GM23338 (cell line): ENCODE measurements around the gene PSMB7. TPM values are rescaled to one million over a fixed set of nuclear protein-coding genes. Genes with fewer than 3 reads are reported as not detected.

Experiments
- ATAC-seq: fragments of 200-7000 bp; cut with Tn5 transposase; 3 replicates; pipeline ENCODE4 v1.9.1; 2020
- DNase-seq: peaks from one replicate; pipeline ENCODE4 v3.0.0-alpha.2; 2015; ENCODE audit warnings: low spot score
- H2AFZ ChIP-seq: fragments of 200-600 bp; sonication (generic); 2 replicates; pipeline ENCODE4 v1.8.0; 2016; ENCODE audit warnings: antibody characterized with exemption, mild to moderate bottlenecking, moderate library complexity
- H3F3A ChIP-seq: fragments of 200-600 bp; sonication (generic); replicated peaks from 2 replicates; pipeline ENCODE4 v1.8.0; 2017; ENCODE audit warnings: antibody characterized with exemption, mixed run types, low read depth
- H3K27ac ChIP-seq: fragments of 200-600 bp; sonication (generic); 2 replicates; pipeline ENCODE4 v1.6.1; 2016; ENCODE audit warnings: low read depth
- H3K27me3 ChIP-seq: fragments of 200-600 bp; sonication (generic); 2 replicates; pipeline ENCODE4 v1.8.0; 2016; ENCODE audit warnings: mild to moderate bottlenecking, mixed run types, moderate library complexity; ENCODE audit not compliant: insufficient read depth
- H3K36me3 ChIP-seq: fragments of 200-600 bp; sonication (generic); 2 replicates; pipeline ENCODE4 v1.8.0; 2016; ENCODE audit warnings: mild to moderate bottlenecking; ENCODE audit not compliant: insufficient read depth
- H3K4me1 ChIP-seq: fragments of 200-600 bp; sonication (generic); 2 replicates; pipeline ENCODE4 v1.8.0; 2016; ENCODE audit warnings: mild to moderate bottlenecking, moderate library complexity; ENCODE audit not compliant: insufficient read depth
- H3K4me2 ChIP-seq: fragments of 200-600 bp; sonication (generic); 2 replicates; pipeline ENCODE4 v1.7.1; 2017; ENCODE audit warnings: mixed run types
- H3K4me3 ChIP-seq: fragments of 200-600 bp; sonication (generic); 2 replicates; pipeline ENCODE4 v1.6.1; 2016; ENCODE audit warnings: mixed run types
- H3K79me2 ChIP-seq: fragments of 200-600 bp; sonication (generic); replicated peaks from 2 replicates; pipeline ENCODE4 v1.8.0; 2017; ENCODE audit warnings: mild to moderate bottlenecking; ENCODE audit not compliant: insufficient read depth
- H3K9me2 ChIP-seq: fragments of 200-600 bp; sonication (generic); 2 replicates; pipeline ENCODE4 v1.8.0; 2017; ENCODE audit not compliant: insufficient read depth
- H4K20me1 ChIP-seq: fragments of 200-600 bp; sonication (generic); replicated peaks from 2 replicates; pipeline ENCODE4 v1.8.0; 2017; ENCODE audit warnings: mild to moderate bottlenecking; ENCODE audit not compliant: insufficient read depth
- H3K27ac Mint-ChIP-seq: 2 replicates; pipeline ENCODE4 v1.8.0; 2020; ENCODE audit warnings: inconsistent platforms, mild to moderate bottlenecking, moderate library complexity, mixed read lengths
- H3K27me3 Mint-ChIP-seq: 3 replicates; pipeline ENCODE4 v1.8.0; 2022; ENCODE audit warnings: low read depth, mild to moderate bottlenecking, moderate library complexity, mixed read lengths, inconsistent platforms; ENCODE audit not compliant: insufficient read depth, poor library complexity
- H3K36me3 Mint-ChIP-seq: 3 replicates; pipeline ENCODE4 v1.8.0; 2021; ENCODE audit warnings: low read depth, mild to moderate bottlenecking, inconsistent platforms, moderate library complexity, mixed read lengths
- H3K4me1 Mint-ChIP-seq: 3 replicates; pipeline ENCODE4 v1.8.0; 2020; ENCODE audit warnings: mild to moderate bottlenecking, inconsistent platforms, mixed read lengths
- H3K4me3 Mint-ChIP-seq: 3 replicates; pipeline ENCODE4 v1.8.0; 2021; ENCODE audit warnings: moderate library complexity, mild to moderate bottlenecking, inconsistent platforms, mixed read lengths
- H3K9me3 Mint-ChIP-seq: 3 replicates; pipeline ENCODE4 v1.8.0; 2020; ENCODE audit warnings: moderate library complexity, mild to moderate bottlenecking, inconsistent platforms, mixed read lengths
- EZH2phosphoT487 ChIP-seq: fragments of 200-600 bp; sonication (generic); IDR thresholded peaks from one replicate; pipeline ENCODE4 v1.8.1; 2018; ENCODE audit warnings: antibody characterized with exemption; ENCODE audit not compliant: unreplicated experiment
- NANOG ChIP-seq: IDR thresholded peaks from 2 replicates; pipeline ENCODE4 v1.6.1; 2016; ENCODE audit warnings: antibody characterized with exemption, borderline replicate concordance
- POLR2AphosphoS5 ChIP-seq: IDR thresholded peaks from 2 replicates; pipeline ENCODE4 v1.6.1; 2016; ENCODE audit warnings: antibody characterized with exemption, low read depth
- ZNF114 ChIP-seq: fragments of 250-450 bp; sonication (Bioruptor Pico); IDR thresholded peaks from 2 replicates; pipeline ENCODE4 v1.5.0; 2020; ENCODE audit warnings: mild to moderate bottlenecking, moderate library complexity
- polyA plus RNA-seq: library from polyadenylated mRNA; unstranded; fragments of >200 nt; fragmentation: Nextera tagmentation; extraction: Ambion mirVana; gene quantifications from 2 replicates; pipeline ENCODE4 v1.2.1, GENCODE V29; 2016
- total RNA-seq: library from RNA; depleted of rRNA; stranded (reverse); fragments of >200 nt; shearing (Covaris generic); gene quantifications from 2 replicates; pipeline ENCODE4 v1.2.3, GENCODE V29; 2014
- TF ChIP-seq, protein P1 (sequence below): IDR thresholded peaks from 2 replicates; pipeline ENCODE4 v1.6.1; 2016; ENCODE audit warnings: antibody characterized with exemption
- TF ChIP-seq, protein P2 (sequence below): IDR thresholded peaks from one replicate; pipeline ENCODE4 v1.6.1; 2018; ENCODE audit warnings: antibody characterized with exemption; ENCODE audit not compliant: unreplicated experiment
- TF ChIP-seq, protein P3 (sequence below): fragments of 250-450 bp; sonication (Bioruptor Pico); IDR thresholded peaks from 2 replicates; pipeline ENCODE4 v1.5.0; 2020; ENCODE audit warnings: mild to moderate bottlenecking, moderate library complexity

Gene PSMB7
- total and polyA plus RNA-seq, 2 experiments from 2014 or later, result 255 to 268 TPM

GRCh38 chr9:124448019-124448418 is 32.8 kb upstream of the PSMB7 start:
- Mint-ChIP-seq H3K27me3 (peaks cover 30% of the 10 kb centered on the region), H3K36me3 (no peaks in the 10 kb centered on the region), H3K4me3 (no peak overlapping the region), H3K4me1 (peaks cover 16% of the 10 kb centered on the region; the same call in 2 of the 3 replicates), H3K9me3 (no peaks in the 10 kb centered on the region; the same call in 1 of the 3 replicates), H3K27ac (no peak overlapping the region)
- no peaks in the 10 kb centered on the region for H3K79me2 ChIP-seq
- H3K27me3 ChIP-seq, result peaks cover 25% of the 10 kb centered on the region
- TF ChIP-seq POLR2AphosphoS5 (no peak), EZH2phosphoT487 (no peak), NANOG (no peak), ZNF114 (CRISPR knock-in tag) (no peak)
- TF ChIP-seq, protein P1, sequence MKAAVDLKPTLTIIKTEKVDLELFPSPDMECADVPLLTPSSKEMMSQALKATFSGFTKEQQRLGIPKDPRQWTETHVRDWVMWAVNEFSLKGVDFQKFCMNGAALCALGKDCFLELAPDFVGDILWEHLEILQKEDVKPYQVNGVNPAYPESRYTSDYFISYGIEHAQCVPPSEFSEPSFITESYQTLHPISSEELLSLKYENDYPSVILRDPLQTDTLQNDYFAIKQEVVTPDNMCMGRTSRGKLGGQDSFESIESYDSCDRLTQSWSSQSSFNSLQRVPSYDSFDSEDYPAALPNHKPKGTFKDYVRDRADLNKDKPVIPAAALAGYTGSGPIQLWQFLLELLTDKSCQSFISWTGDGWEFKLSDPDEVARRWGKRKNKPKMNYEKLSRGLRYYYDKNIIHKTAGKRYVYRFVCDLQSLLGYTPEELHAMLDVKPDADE, result no peak
- TF ChIP-seq, protein P2, sequence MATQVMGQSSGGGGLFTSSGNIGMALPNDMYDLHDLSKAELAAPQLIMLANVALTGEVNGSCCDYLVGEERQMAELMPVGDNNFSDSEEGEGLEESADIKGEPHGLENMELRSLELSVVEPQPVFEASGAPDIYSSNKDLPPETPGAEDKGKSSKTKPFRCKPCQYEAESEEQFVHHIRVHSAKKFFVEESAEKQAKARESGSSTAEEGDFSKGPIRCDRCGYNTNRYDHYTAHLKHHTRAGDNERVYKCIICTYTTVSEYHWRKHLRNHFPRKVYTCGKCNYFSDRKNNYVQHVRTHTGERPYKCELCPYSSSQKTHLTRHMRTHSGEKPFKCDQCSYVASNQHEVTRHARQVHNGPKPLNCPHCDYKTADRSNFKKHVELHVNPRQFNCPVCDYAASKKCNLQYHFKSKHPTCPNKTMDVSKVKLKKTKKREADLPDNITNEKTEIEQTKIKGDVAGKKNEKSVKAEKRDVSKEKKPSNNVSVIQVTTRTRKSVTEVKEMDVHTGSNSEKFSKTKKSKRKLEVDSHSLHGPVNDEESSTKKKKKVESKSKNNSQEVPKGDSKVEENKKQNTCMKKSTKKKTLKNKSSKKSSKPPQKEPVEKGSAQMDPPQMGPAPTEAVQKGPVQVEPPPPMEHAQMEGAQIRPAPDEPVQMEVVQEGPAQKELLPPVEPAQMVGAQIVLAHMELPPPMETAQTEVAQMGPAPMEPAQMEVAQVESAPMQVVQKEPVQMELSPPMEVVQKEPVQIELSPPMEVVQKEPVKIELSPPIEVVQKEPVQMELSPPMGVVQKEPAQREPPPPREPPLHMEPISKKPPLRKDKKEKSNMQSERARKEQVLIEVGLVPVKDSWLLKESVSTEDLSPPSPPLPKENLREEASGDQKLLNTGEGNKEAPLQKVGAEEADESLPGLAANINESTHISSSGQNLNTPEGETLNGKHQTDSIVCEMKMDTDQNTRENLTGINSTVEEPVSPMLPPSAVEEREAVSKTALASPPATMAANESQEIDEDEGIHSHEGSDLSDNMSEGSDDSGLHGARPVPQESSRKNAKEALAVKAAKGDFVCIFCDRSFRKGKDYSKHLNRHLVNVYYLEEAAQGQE, result no peak
- TF ChIP-seq, protein P3, sequence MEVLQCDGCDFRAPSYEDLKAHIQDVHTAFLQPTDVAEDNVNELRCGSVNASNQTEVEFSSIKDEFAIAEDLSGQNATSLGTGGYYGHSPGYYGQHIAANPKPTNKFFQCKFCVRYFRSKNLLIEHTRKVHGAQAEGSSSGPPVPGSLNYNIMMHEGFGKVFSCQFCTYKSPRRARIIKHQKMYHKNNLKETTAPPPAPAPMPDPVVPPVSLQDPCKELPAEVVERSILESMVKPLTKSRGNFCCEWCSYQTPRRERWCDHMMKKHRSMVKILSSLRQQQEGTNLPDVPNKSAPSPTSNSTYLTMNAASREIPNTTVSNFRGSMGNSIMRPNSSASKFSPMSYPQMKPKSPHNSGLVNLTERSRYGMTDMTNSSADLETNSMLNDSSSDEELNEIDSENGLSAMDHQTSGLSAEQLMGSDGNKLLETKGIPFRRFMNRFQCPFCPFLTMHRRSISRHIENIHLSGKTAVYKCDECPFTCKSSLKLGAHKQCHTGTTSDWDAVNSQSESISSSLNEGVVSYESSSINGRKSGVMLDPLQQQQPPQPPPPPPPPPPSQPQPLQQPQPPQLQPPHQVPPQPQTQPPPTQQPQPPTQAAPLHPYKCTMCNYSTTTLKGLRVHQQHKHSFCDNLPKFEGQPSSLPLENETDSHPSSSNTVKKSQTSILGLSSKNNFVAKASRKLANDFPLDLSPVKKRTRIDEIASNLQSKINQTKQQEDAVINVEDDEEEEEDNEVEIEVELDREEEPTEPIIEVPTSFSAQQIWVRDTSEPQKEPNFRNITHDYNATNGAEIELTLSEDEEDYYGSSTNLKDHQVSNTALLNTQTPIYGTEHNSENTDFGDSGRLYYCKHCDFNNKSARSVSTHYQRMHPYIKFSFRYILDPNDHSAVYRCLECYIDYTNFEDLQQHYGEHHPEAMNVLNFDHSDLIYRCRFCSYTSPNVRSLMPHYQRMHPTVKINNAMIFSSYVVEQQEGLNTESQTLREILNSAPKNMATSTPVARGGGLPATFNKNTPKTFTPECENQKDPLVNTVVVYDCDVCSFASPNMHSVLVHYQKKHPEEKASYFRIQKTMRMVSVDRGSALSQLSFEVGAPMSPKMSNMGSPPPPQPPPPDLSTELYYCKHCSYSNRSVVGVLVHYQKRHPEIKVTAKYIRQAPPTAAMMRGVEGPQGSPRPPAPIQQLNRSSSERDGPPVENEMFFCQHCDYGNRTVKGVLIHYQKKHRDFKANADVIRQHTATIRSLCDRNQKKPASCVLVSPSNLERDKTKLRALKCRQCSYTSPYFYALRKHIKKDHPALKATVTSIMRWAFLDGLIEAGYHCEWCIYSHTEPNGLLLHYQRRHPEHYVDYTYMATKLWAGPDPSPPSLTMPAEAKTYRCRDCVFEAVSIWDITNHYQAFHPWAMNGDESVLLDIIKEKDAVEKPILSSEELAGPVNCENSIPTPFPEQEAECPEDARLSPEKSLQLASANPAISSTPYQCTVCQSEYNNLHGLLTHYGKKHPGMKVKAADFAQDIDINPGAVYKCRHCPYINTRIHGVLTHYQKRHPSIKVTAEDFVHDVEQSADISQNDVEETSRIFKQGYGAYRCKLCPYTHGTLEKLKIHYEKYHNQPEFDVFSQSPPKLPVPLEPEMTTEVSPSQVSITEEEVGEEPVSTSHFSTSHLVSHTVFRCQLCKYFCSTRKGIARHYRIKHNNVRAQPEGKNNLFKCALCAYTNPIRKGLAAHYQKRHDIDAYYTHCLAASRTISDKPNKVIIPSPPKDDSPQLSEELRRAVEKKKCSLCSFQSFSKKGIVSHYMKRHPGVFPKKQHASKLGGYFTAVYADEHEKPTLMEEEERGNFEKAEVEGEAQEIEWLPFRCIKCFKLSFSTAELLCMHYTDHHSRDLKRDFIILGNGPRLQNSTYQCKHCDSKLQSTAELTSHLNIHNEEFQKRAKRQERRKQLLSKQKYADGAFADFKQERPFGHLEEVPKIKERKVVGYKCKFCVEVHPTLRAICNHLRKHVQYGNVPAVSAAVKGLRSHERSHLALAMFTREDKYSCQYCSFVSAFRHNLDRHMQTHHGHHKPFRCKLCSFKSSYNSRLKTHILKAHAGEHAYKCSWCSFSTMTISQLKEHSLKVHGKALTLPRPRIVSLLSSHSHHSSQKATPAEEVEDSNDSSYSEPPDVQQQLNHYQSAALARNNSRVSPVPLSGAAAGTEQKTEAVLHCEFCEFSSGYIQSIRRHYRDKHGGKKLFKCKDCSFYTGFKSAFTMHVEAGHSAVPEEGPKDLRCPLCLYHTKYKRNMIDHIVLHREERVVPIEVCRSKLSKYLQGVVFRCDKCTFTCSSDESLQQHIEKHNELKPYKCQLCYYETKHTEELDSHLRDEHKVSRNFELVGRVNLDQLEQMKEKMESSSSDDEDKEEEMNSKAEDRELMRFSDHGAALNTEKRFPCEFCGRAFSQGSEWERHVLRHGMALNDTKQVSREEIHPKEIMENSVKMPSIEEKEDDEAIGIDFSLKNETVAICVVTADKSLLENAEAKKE (CRISPR knock-in tag), result no peak
- no peaks in the 10 kb centered on the region for H4K20me1 ChIP-seq
- no peak overlapping the region for H3K27ac ChIP-seq
- ATAC-seq (no peak), DNase-seq (no peak)
- H3K4me3 ChIP-seq, result no peak overlapping the region
- no peak overlapping the region for H3K4me2 ChIP-seq
- 0 out of 2 replicates have a peak, but pooled peaks cover 9% of the 10 kb centered on the region for H3F3A ChIP-seq
- H2AFZ ChIP-seq, result no peak overlapping the region
- no peaks in the 10 kb centered on the region for H3K9me2 ChIP-seq
- no peaks in the 10 kb centered on the region for H3K36me3 ChIP-seq
- H3K4me1 ChIP-seq, result 0 out of 2 replicates have a peak, but pooled peaks cover 8% of the 10 kb centered on the region
